GM12801 (cell line): ENCODE data around the gene PRSS38.

ENCODE experiments used
- CTCF ChIP-seq: IDR thresholded peaks from one replicate; pipeline ENCODE4 v1.5.1; 2011; ENCODE audit warnings: control low read depth; ENCODE audit not compliant: insufficient read length; ENCODE audit errors: extremely low read depth

The PRSS38 gene

GRCh38 chr1:227870366-227870765 lies 54.9 kb downstream of the PRSS38 start:
- no peak for TF ChIP-seq CTCF

GRCh38 chr1:227880342-227880924 lies 65.0 kb downstream of the PRSS38 start:
- no peak for TF ChIP-seq CTCF

- TF ChIP-seq CTCF = no peak
Measured at GRCh38 chr1:227883073-227883520, 67.6 kb downstream of the PRSS38 start.

DNA sequence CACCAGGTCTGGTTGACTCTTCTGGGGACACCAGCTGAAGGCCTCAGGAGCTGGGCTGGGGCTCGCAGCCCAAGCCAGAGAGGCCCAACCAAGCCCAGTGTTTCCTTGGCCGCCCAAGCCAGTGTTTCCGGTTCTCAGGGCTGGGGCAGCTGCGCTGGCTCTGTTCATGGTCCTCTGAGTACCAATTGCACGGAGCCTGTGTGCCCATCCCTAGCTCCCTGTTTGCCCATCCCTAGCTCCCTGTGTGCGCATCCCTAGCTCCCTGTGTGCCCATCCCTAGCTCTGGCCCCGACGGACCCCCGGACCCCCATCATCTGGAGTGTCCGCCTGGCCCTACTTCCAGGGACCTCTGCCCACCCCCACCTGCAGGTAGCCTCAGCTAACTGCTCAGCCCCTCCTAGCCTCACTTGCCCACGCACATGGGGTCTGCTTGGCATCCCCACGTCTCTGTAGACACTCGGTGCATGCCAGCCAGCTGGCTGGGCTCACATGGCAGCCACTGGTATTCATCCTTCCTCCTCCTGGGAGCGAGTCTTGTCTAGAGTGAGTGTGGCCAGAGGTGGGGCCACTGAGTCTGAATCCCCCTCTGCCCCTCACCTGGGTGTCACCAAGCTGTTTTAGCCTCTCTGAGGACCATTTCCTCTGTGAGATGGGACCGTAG lies 68.3 kb downstream of the PRSS38 start:
- TF ChIP-seq CTCF = no peak

GRCh38 chr1:227884370-227885134 lies 69.1 kb downstream of the PRSS38 start:
- no peak for TF ChIP-seq CTCF

DNA sequence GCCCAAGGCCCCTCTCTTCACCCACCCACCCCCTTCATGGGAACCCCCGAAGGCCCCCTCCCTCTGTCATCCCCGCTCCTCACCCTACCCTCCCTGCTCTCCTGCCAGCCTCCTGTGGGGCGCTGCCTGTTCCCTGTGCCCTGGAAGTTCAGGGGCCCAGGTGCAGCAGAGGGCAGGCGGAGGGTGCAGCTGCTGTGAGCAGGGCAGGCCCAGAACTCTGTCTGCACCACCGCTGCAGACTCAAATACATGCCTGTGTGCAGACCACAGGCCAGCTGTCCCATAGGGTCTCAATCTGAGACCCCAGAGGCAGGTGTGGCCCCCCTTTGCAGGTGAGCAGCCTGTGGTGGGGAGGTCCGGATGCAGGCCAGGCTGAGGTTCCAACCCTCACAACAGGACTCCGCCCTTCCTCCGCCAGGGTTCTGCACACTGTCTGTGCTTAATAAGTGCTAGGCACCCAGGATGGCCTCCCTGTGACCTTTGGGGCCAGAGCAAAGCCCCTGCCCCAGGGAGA lies 69.7 kb downstream of the PRSS38 start:
- TF ChIP-seq CTCF = no peak
